Activated CD4-positive, alpha-beta T cell treated with anti-CD3 and anti-CD28 coated beads for 36 hours (primary cell): ENCODE measurements around the gene ACAP2. TPM values are rescaled to one million over a fixed set of nuclear protein-coding genes. Genes with fewer than 3 reads are reported as not detected.

Experiments used
- ATAC-seq: fragments of 200-7000 bp; cut with Tn5 transposase; one replicate; pipeline ENCODE4 v1.10.0; 2021; ENCODE audit warnings: mild to moderate bottlenecking, moderate library complexity
- CTCF ChIA-PET: fragments of 350-600 bp; sonication (Branson Sonifier 250); formaldehyde crosslinking; loops from one replicate; lab custom pipeline; 2021; ENCODE audit warnings: antibody characterized with exemption; lab: Charles Lee
- POLR2A ChIA-PET: fragments of 350-600 bp; sonication (Branson Sonifier 250); formaldehyde crosslinking; loops from one replicate; lab custom pipeline; 2021; ENCODE audit warnings: antibody characterized with exemption, inconsistent platforms; lab: Charles Lee
- DNase-seq: peaks from one replicate; pipeline ENCODE4 v3.0.0-alpha.2; 2020
- H3K27ac Mint-ChIP-seq: one replicate; pipeline ENCODE4 v1.8.0; 2021; ENCODE audit warnings: mixed read lengths
- H3K27me3 Mint-ChIP-seq: one replicate; pipeline ENCODE4 v1.8.0; 2021; ENCODE audit warnings: mixed read lengths
- H3K36me3 Mint-ChIP-seq: one replicate; pipeline ENCODE4 v1.8.0; 2021; ENCODE audit warnings: low read depth, mixed read lengths
- H3K4me1 Mint-ChIP-seq: one replicate; pipeline ENCODE4 v1.8.0; 2021; ENCODE audit warnings: mixed read lengths
- H3K4me3 Mint-ChIP-seq: one replicate; pipeline ENCODE4 v1.8.0; 2021; ENCODE audit warnings: mild to moderate bottlenecking, moderate library complexity, mixed read lengths
- H3K9me3 Mint-ChIP-seq: one replicate; pipeline ENCODE4 v1.8.0; 2021; ENCODE audit warnings: low read depth, mixed read lengths
- intact Hi-C, 2 experiments: fragments of 100-400 bp; cut with DNase I in 1 of 2; cut with micrococcal nuclease in 1 of 2; formaldehyde crosslinking; loops; one replicate each; pipeline versions ENCODE4 v1.14.2 to v1.15.1; 2022 to 2024; cut with DNase I, micrococcal nuclease
- total RNA-seq, 2 experiments: library from RNA; stranded (reverse); gene quantifications; one replicate each; pipeline ENCODE4 v1.2.3, GENCODE V29; 2021

Gene ACAP2
- total RNA-seq, 2 experiments from 2014 or later = 43.7 to 51.9 TPM

DNA sequence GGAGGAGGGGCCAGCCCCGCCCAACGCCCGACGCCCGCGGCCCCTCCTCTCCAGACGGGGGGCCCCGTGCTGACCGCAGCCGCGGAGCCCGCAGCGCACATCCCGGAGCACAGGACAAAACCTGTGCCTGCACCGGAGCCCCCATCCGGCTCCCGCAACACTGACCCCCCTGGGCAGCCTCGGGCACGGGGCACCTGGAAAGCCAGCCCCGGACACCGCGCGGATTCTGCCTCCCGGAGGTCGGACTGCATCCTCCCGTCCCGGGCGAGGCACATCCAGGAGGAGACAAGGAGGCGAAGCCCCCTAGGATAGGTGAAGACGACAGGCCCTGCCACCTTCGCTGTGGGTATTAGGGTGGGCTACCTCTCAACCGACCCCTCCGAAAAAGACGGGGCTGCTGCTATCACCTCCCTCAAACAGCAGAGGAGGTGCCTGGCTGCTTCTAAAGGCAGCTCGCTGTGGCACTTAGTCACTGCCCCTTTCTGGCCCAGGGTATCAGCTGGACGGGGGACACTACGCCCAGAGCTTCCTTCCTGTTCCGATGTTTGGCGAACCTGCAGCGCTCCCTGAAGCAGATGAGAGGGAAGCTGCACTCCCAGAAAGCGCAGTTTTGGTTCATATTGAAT lies 182.4 kb downstream of the ACAP2 start:
- CTCF ChIA-PET = interaction anchor here (0.7 to 2.0 kb wide), 10 partner anchors 10 to 590 kb away, joined by 3 to 32 read pairs (median 4); partner anchors contain the start of gene XXYLT1

DNA sequence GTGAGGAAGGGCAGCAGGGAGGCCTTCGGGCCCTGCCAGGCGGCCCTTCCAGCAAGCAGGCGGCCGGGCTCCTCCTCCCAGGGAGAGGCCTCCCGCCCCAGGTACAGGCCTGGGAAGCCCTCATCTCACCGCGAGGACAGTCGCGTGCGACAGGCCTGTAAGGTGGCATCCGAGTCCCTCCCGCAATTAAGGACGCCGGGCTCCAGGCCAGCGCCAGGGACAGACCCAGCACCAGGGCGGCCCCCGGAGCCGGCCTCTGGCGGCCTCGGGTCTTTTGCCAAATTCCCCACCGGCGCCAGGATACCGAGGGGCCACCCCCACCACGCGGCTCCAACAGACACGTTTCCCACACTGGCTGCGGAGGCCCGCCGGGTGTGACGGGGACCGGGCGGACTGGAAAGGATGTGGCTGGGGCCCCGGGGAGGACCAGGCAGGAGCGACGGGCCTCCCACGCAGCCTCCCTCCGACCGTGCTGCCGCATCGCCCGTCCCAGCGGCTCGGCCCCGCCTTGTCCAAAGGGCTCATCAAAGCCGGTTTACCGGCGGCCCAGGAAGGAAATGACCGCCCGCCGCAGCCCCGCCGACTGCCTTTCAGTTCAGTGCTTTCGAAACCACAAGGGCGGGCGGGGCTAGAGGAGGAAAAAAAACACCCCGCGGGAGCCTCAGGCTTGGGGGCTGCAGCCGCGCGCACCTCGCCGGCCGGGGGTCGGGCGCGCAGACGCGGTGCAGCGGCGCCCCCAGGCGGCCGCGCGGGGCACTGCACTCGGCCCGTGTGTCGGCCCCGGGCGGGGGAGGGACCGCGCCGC lies 183.1 kb downstream of the ACAP2 start:
- ATAC-seq (peak; percentile 81), DNase-seq (peak; percentile 90)
- H3K9me3 Mint-ChIP-seq = no peaks in the 10 kb centered on the region
- CTCF ChIA-PET = interaction anchor here (1.0 to 1.8 kb wide), 4 partner anchors 10 to 589 kb away, joined by 3 to 32 read pairs (median 5); partner anchors contain the start of genes LSG1 and XXYLT1
- H3K4me1 Mint-ChIP-seq = peaks cover 15% of the 10 kb centered on the region
- no peaks in the 10 kb centered on the region for H3K36me3 Mint-ChIP-seq
- peak overlapping the region; percentile 30 for H3K4me3 Mint-ChIP-seq
- intact Hi-C loops = loop anchor here (1.0 to 5.0 kb wide), 11 partner anchors 77 to 927 kb away; partner anchors contain the start of genes ATP13A3 (in 1 of the 2) and LSG1 (in 1 of the 2)
- no peaks in the 10 kb centered on the region for H3K27me3 Mint-ChIP-seq
- no peak overlapping the region for H3K27ac Mint-ChIP-seq
- POLR2A ChIA-PET = no interaction called here

More for the DNA sequence above, 182.4 kb downstream of the ACAP2 start:
- peak; percentile 53 for DNase-seq
- POLR2A ChIA-PET = interaction anchor here (0.6 kb wide), 1 partner anchor 261 kb away, joined by 4 read pairs; no protein-coding TSS in a partner anchor
- Mint-ChIP-seq H3K27ac (no peak overlapping the region), H3K4me1 (peaks cover 15% of the 10 kb centered on the region), H3K27me3 (no peaks in the 10 kb centered on the region), H3K36me3 (peaks cover 3% of the 10 kb centered on the region), H3K4me3 (peak overlapping the region; percentile 70), H3K9me3 (no peaks in the 10 kb centered on the region)
- peak; percentile 31 for ATAC-seq
- intact Hi-C loops = loop anchor here (1.0 to 5.0 kb wide), 11 partner anchors 78 to 928 kb away; partner anchors contain the start of genes ATP13A3 (in 1 of the 2) and LSG1 (in 1 of the 2)

DNA sequence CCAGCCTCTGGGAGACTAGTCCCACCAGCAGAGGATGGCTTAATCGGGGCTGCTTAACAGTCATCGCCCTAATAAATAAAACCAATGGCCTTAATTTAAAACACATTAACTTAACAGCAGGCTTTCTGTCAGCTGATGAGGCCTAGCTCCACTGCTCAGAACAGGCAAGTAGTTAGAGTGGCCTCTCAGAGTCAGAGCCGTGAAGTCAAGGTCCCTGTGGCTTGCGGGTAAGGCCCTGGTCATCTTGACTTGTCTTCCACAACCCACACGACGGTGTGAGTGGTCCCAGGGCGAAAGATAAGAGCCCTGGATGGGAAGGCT lies 183.7 kb downstream of the ACAP2 start:
- DNase-seq = no peak
- intact Hi-C loops = no loop called here
- Mint-ChIP-seq H3K27me3 (no peaks in the 10 kb centered on the region), H3K36me3 (no peaks in the 10 kb centered on the region), H3K4me3 (peak overlapping the region; percentile 30), H3K4me1 (peaks cover 15% of the 10 kb centered on the region), H3K27ac (peak overlapping the region; percentile 55), H3K9me3 (no peaks in the 10 kb centered on the region)
- no peak for ATAC-seq
- POLR2A ChIA-PET = interaction anchor here (0.8 kb wide), 1 partner anchor 576 kb away, joined by 4 read pairs; no protein-coding TSS in a partner anchor
- CTCF ChIA-PET = interaction anchor here (1.0 to 1.4 kb wide), 3 partner anchors 12 to 588 kb away, joined by 3 to 6 read pairs (median 3); partner anchors contain the start of genes LSG1 and XXYLT1

DNA sequence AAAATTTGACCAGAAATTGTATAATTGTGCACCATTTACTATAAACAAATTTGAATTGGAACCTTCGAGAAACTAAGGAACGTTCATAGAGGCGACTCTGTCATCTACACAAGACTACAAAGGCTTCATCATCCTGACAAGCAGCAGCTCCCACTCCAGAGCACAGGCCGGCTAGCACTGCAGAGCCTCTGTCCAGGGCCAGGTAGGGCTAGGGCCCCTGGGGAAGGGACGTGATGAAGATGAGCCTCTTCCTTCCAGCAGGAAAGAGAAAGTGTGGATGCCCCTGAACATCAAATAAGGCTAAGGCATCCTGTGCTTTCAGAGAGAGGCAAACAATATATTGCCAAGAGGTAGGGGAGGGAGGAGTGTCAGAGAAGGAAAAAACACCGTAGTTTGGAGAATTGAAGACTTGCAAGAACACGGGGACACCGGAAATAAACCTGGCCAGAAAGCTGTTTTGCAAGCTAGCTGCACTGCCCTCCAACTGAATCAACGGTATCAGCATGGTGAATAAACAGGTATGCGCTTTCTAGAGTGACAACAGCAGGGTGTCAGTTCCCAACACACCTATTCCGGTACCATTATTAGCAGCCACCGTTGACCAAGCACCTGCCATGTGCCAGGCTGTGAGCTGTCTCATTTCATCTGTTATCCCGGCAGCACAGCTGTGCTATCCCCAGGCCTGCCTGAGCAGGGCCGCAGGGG lies 184.2 kb downstream of the ACAP2 start:
- Mint-ChIP-seq H3K36me3 (no peaks in the 10 kb centered on the region), H3K27me3 (no peaks in the 10 kb centered on the region), H3K4me1 (peaks cover 15% of the 10 kb centered on the region), H3K4me3 (peak overlapping the region; percentile 30), H3K9me3 (no peaks in the 10 kb centered on the region), H3K27ac (peak overlapping the region; percentile 55)
- DNase-seq = no peak
- POLR2A ChIA-PET = interaction anchor here (0.8 kb wide), 1 partner anchor 576 kb away, joined by 4 read pairs; no protein-coding TSS in a partner anchor
- intact Hi-C loops = no loop called here
- ATAC-seq = no peak
- CTCF ChIA-PET = interaction anchor here (1.0 to 1.4 kb wide), 3 partner anchors 13 to 588 kb away, joined by 3 to 6 read pairs (median 3); partner anchors contain the start of genes LSG1 and XXYLT1

DNA sequence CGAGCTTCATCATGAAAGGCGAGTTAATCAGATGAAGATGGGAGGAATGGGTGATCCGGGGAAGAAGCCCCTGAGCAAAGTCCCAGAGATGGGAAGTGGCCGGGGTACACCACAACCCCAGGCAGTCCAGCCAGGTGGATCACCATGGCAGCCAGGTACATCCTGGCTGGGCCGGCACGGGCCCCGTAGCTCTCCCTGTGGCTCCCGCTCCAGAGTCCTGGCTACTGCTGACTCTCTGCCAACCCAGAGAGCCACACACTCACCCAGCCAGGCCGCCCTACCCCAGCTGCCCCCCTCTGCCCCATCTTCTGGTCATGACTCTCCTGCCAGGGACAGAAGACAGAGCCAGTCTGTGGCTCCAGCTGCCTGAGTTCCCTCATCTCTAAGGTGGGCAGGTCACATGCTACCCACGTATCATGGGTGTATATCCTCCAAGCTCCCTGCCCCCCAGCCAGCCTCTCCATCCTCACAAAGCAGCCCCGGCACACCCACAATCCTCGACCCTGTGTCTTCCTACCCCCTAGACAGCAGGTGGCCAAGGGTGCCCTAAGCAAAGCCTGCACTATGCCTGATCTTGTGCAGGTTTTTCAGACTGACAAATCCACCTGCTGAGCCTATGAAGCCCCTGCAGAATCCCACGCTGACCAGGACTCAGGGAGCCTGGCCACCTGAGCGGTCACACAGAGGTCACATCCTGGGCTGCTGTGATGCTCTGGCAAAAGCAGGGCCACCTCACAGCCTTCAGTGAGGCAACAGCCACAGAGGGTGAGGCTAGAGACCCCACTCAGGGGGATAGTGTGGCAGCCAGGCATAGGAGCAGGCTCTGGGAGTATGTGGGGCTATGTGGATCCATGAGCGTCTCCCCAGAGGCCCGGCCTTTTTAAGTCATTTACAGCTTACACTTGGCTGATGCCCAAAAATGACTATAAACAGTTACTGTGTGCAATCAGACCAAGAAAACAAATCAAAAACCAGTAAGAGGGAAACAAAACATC lies 185.1 kb downstream of the ACAP2 start:
- intact Hi-C loops = no loop called here
- DNase-seq (no peak), ATAC-seq (no peak)
- no peaks in the 10 kb centered on the region for H3K36me3 Mint-ChIP-seq
- H3K4me1 Mint-ChIP-seq = peaks cover 13% of the 10 kb centered on the region
- no peak overlapping the region for H3K4me3 Mint-ChIP-seq
- H3K9me3 Mint-ChIP-seq = no peaks in the 10 kb centered on the region
- no peaks in the 10 kb centered on the region for H3K27me3 Mint-ChIP-seq
- ChIA-PET CTCF (interaction anchor here (0.7 to 1.4 kb wide), 6 partner anchors 13 to 587 kb away, joined by 3 to 6 read pairs (median 3); partner anchors contain the start of genes LSG1 and XXYLT1), POLR2A (no interaction called here)
- H3K27ac Mint-ChIP-seq = no peak overlapping the region

DNA sequence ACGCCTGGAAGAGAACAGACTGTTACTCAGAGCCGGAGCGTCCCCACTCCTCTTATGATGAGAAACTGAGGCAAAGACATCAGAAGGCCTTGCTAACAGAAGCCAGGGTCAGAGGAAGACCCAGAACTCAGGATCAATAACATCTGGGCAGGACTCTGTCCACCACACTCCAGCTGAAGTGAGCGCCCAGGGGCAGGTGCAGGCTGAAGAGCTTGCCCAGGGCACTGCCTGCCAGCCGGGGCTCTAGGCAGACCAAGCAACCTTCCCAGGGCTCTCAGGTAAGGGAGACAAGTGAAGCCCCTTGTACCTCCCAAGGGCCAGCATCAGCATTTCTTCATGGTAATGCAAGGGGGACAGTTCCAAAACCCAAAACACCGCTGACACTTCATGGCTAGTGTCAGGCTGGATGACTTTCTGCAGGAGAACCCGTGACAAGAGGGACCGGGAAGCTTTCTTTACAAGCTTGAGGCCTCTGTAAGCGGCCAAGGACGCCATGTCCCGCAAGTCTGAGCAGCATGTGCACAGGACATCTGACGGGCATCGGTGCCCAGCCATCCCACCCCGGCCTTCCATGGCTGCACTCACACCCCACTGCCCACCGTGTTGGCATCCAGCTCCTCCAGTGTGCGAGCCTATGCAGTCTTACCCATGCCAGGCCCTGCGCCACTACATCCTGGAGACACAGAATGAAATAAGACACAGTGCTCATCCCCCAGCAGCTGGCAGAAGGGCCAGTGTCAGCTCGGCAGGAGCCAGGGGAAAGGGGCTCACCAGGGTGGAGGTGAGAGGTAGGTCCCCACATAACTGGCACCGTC lies 186.0 kb downstream of the ACAP2 start:
- no peaks in the 10 kb centered on the region for H3K27me3 Mint-ChIP-seq
- no peak overlapping the region for H3K27ac Mint-ChIP-seq
- intact Hi-C loops = no loop called here
- DNase-seq = no peak
- H3K36me3 Mint-ChIP-seq = no peaks in the 10 kb centered on the region
- no peak overlapping the region for H3K4me3 Mint-ChIP-seq
- H3K4me1 Mint-ChIP-seq = peaks cover 19% of the 10 kb centered on the region
- ChIA-PET POLR2A (no interaction called here), CTCF (interaction anchor here (0.6 to 1.2 kb wide), 3 partner anchors 14 to 585 kb away, joined by 3 to 4 read pairs (median 3); partner anchors contain the start of genes LSG1 and XXYLT1)
- ATAC-seq = no peak
- no peaks in the 10 kb centered on the region for H3K9me3 Mint-ChIP-seq

DNA sequence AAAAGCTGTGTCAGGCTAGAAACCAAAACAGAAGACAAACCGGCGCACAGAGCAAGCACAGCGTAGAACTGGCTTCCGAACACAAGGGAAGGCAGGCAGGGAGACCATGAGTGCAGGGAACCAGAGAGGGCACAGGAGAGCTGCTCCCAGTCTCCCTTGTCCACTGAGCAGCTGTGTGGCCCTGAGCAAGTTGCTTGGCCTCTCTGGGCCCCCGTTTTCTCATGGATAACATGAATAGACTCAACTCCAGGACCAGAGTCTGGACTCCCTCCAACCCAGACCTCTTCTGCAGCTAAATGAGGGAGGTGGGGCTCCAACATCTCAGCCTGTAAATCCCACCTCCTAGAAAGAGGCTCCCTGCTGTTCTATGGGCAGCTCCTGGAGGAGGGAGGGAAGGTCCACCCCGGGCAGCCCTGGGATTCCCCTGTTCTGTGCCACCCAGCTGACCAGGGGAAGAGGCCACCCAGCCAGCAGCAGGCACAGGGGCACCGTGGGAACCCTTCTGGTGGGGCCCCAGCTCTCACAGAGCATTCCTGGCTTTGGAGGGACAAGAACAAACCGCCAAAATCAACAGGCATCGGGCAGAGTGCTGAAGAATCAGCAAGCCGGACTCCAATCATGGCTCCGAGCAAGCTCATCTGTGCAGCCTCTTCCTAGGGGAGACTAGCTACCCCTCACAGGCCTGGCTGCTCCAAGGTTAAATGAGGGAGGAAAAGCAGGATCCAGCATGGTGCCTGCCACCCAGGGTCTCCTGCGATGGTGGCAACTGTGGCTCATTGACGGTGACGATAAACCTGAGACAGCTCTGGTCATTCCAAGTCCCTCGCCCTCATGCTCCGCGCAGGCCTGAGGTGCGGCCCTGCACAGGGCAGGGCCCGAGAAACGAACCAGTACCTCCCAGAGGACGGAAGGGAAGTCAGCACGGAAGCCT lies 187.0 kb downstream of the ACAP2 start:
- CTCF ChIA-PET = interaction anchor here (0.6 to 1.7 kb wide), 2 partner anchors 9 to 52 kb away, joined by 3 to 7 read pairs; no protein-coding TSS in a partner anchor
- intact Hi-C loops = no loop called here
- no peaks in the 10 kb centered on the region for H3K9me3 Mint-ChIP-seq
- ATAC-seq (no peak), DNase-seq (no peak)
- H3K36me3 Mint-ChIP-seq = no peaks in the 10 kb centered on the region
- POLR2A ChIA-PET = no interaction called here
- no peak overlapping the region for H3K4me3 Mint-ChIP-seq
- no peaks in the 10 kb centered on the region for H3K27me3 Mint-ChIP-seq
- no peak overlapping the region for H3K27ac Mint-ChIP-seq
- H3K4me1 Mint-ChIP-seq = peaks cover 24% of the 10 kb centered on the region

DNA sequence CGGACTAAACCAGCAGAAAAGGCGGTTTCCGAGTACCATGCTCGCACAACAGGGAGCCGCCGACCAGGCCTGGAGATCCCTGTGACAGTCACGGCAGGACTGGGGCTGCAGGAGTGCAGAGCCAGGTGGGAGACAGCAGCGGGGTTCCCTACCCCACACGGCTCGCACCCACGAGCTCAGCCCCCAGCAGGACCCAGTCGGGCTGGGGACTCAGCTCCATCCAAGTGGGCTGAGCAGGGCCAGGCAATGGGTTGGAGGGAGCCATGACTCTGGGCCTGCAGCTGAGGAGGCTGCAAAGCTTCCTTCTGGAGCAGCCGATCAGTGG lies 187.7 kb downstream of the ACAP2 start:
- Mint-ChIP-seq H3K36me3 (no peaks in the 10 kb centered on the region), H3K27me3 (no peaks in the 10 kb centered on the region), H3K4me1 (peaks cover 27% of the 10 kb centered on the region), H3K27ac (no peak overlapping the region), H3K4me3 (no peak overlapping the region), H3K9me3 (no peaks in the 10 kb centered on the region)
- no peak for DNase-seq
- intact Hi-C loops = no loop called here
- CTCF ChIA-PET = interaction anchor here (0.7 to 1.7 kb wide), 2 partner anchors 9 to 199 kb away, joined by 3 to 7 read pairs; no protein-coding TSS in a partner anchor
- POLR2A ChIA-PET = no interaction called here
- no peak for ATAC-seq
